Measurements from ENCODE around the gene IFT122.

GRCh38 chr3:129413687-129414506, 26.1 kb upstream of the IFT122 start:
- TF ChIP-seq SP1 (IDR thresholded peaks at IDR 0.05) (no peak), L3MBTL2 (conservative IDR thresholded peaks at IDR 0.05) (no peak), ZNF384 (IDR thresholded peaks at IDR 0.05) (no peak), FOXK2 (IDR thresholded peaks at IDR 0.05) (no peak), ARNT (IDR thresholded peaks at IDR 0.05) (no peak), BHLHE40 (IDR thresholded peaks at IDR 0.05; ENCODE audit: borderline replicate concordance) (no peak), ELF4 (IDR thresholded peaks at IDR 0.05) (no peak), TARDBP (IDR thresholded peaks at IDR 0.05) (no peak), CTBP1 (IDR thresholded peaks at IDR 0.05; ENCODE audit: borderline replicate concordance) (no peak), NFRKB (IDR thresholded peaks at IDR 0.05) (no peak), FOXM1 (IDR thresholded peaks at IDR 0.05; ENCODE audit: borderline replicate concordance) (no peak)

Data from HEK293T (cell line).